HG02623 (cell line): ENCODE data around the gene MSMO1.

ENCODE experiments used
- ATAC-seq: cut with Tn5 transposase; IDR thresholded peaks from one replicate; pipeline ENCODE4 v1.9.1; 2021; ENCODE audit warnings: moderate library complexity; ENCODE audit not compliant: unreplicated experiment

MSMO1 gene

DNA sequence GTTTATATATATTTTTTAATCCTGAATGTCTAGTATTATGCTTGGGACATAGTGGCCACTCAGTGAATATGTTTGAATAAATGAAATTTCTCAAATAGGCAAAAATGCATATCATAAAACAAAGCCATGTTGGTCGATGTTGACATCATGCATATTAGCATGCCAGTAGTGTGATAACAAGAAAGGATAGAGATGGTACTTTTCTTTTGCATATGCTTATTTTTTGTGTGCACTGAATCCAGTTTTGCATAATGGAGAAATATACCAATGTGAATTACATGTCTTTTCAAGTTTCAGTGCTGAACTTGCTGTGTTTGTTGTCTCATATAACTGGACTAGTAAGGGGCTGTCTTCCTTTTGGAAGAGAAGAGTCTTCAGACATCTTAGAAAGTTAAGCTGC is 58.9 kb downstream of the MSMO1 start:
- no peak for ATAC-seq

- no peak for ATAC-seq
Measured at GRCh38 chr4:165388756-165389155, 61.3 kb downstream of the MSMO1 start.
